ENCODE data around the gene SIGLEC10. TPM values are rescaled to one million over a fixed set of nuclear protein-coding genes. Genes with fewer than 3 reads are reported as not detected.

Gene SIGLEC10
- total RNA-seq, 1 experiment from 2014 or later, result not detected

- DNase-seq (ENCODE audit: low spot score), result peak; percentile 100
Measured at GRCh38 chr19:51366389-51367254, 50.8 kb downstream of the SIGLEC10 start.

GRCh38 chr19:51365965-51366388 lies 51.5 kb downstream of the SIGLEC10 start, which contains the start of gene ETFB:
ETFB (minus strand) TSS chr19:51366388; CDS start chr19:51366326, 62 bp downstream.
- DNase-seq (ENCODE audit: low spot score), result no peak

- peak; percentile 70 for DNase-seq (ENCODE audit: low spot score)
Measured at GRCh38 chr19:51365211-51365964, 52.1 kb downstream of the SIGLEC10 start.

GRCh38 chr19:51364200-51365106 lies 53.0 kb downstream of the SIGLEC10 start:
- DNase-seq (ENCODE audit: low spot score), result peak; percentile 64

- no peak for DNase-seq (ENCODE audit: low spot score)
Measured at GRCh38 chr19:51361239-51361638, 56.2 kb downstream of the SIGLEC10 start.

Small RNA genes within 50 kb of the gene (small RNA-seq; reads per million reads assigned to genes)
- not detected for gene AC020914.5

Other genes starting within 250 kb of the SIGLEC10 start
- gene CD33, start 192.6 kb downstream of the SIGLEC10 start, total RNA-seq (2014; rRNA removed; shearing (Covaris generic)), result not detected in 2 replicates
- not detected in 2 replicates for gene SIGLECL1, start 166.6 kb downstream of the SIGLEC10 start, total RNA-seq (2014; rRNA removed; shearing (Covaris generic))
- not detected in 2 replicates for gene IGLON5, start 106.0 kb downstream of the SIGLEC10 start, total RNA-seq (2014; rRNA removed; shearing (Covaris generic))
- gene VSIG10L, start 75.5 kb downstream of the SIGLEC10 start, total RNA-seq (2014; rRNA removed; shearing (Covaris generic)), result 35.1 and 42.6 TPM in 2 replicates
- 375 and 384 TPM in 2 replicates for gene ETFB, start 51.3 kb downstream of the SIGLEC10 start, total RNA-seq (2014; rRNA removed; shearing (Covaris generic))
- gene CLDND2, start 48.6 kb downstream of the SIGLEC10 start, total RNA-seq (2014; rRNA removed; shearing (Covaris generic)), result 0.81 and 1.8 TPM in 2 replicates
- not detected in 2 replicates for gene NKG7, start 45.0 kb downstream of the SIGLEC10 start, total RNA-seq (2014; rRNA removed; shearing (Covaris generic))
- gene LIM2, start 29.7 kb downstream of the SIGLEC10 start, total RNA-seq (2014; rRNA removed; shearing (Covaris generic)), result not detected in 2 replicates
- gene C19orf84, start 27.1 kb downstream of the SIGLEC10 start, total RNA-seq (2014; rRNA removed; shearing (Covaris generic)), result not detected in 2 replicates
- gene SIGLEC8, start 40.8 kb upstream of the SIGLEC10 start, total RNA-seq (2014; rRNA removed; shearing (Covaris generic)), result not detected in 2 replicates
- gene CEACAM18, start 60.9 kb upstream of the SIGLEC10 start, total RNA-seq (2014; rRNA removed; shearing (Covaris generic)), result not detected in 2 replicates
- gene SIGLEC12, start 84.2 kb upstream of the SIGLEC10 start, total RNA-seq (2014; rRNA removed; shearing (Covaris generic)), result not detected in 2 replicates
- gene SIGLEC6, start 114.0 kb upstream of the SIGLEC10 start, total RNA-seq (2014; rRNA removed; shearing (Covaris generic)), result not detected in 2 replicates
- gene ZNF175, start 153.6 kb upstream of the SIGLEC10 start, total RNA-seq (2014; rRNA removed; shearing (Covaris generic)), result 1.1 and 1.8 TPM in 2 replicates
- gene SIGLEC5, start 212.8 kb upstream of the SIGLEC10 start, total RNA-seq (2014; rRNA removed; shearing (Covaris generic)), result not detected in 2 replicates
- gene SIGLEC14, start 229.2 kb upstream of the SIGLEC10 start, total RNA-seq (2014; rRNA removed; shearing (Covaris generic)), result not detected in 2 replicates

All from HT-29 (cell line).